SU-DHL-6 (cell line): Measurements from ENCODE around the gene USP47.

Experiments used
- H2AFZ ChIP-seq: fragments of 200-600 bp; sonication (generic); 2 replicates; pipeline ENCODE4 v1.6.1; 2014; ENCODE audit warnings: low read depth, mild to moderate bottlenecking, moderate library complexity, mixed read lengths, antibody characterized with exemption, low read length; ENCODE audit not compliant: severe bottlenecking
- H3F3A ChIP-seq: fragments of 200-600 bp; shearing (Covaris generic); 2 replicates; pipeline ENCODE4 v1.6.0; 2016; ENCODE audit warnings: antibody characterized with exemption, mild to moderate bottlenecking; ENCODE audit not compliant: insufficient read depth
- H3K27ac ChIP-seq: fragments of 200-600 bp; sonication (generic); 2 replicates; pipeline ENCODE4 v1.5.1; 2016; ENCODE audit warnings: low read depth, mild to moderate bottlenecking, low read length, moderate library complexity, mixed read lengths
- H3K27me3 ChIP-seq: fragments of 200-600 bp; sonication (generic), shearing (Covaris generic); 2 replicates; pipeline ENCODE4 v1.6.0; 2014; ENCODE audit warnings: mild to moderate bottlenecking, low read length
- H3K36me3 ChIP-seq: fragments of 200-600 bp; sonication (generic); 2 replicates; pipeline ENCODE4 v1.6.1; 2014; ENCODE audit warnings: mild to moderate bottlenecking, low read length, mixed read lengths
- H3K4me2 ChIP-seq: fragments of 300-600, 200-600 bp; shearing (Covaris generic), sonication (generic); 2 replicates; pipeline ENCODE4 v1.6.0; 2014; ENCODE audit warnings: low read length, low read depth, mild to moderate bottlenecking; ENCODE audit not compliant: poor library complexity, severe bottlenecking
- H3K4me3 ChIP-seq: fragments of 200-600 bp; sonication (generic); 2 replicates; pipeline ENCODE4 v1.5.1; 2014; ENCODE audit warnings: antibody characterized with exemption, low read length, mild to moderate bottlenecking, mixed read lengths; ENCODE audit not compliant: insufficient read depth, poor library complexity, severe bottlenecking
- H3K79me2 ChIP-seq: fragments of 200-600 bp; sonication (generic); 2 replicates; pipeline ENCODE4 v1.6.1; 2014; ENCODE audit warnings: mild to moderate bottlenecking, low read length, moderate library complexity; ENCODE audit not compliant: insufficient read depth
- H3K9ac ChIP-seq: fragments of 200-600 bp; sonication (generic); 2 replicates; pipeline ENCODE4 v1.7.0; 2014; ENCODE audit warnings: mild to moderate bottlenecking, low read length
- H3K9me2 ChIP-seq: fragments of 200-600 bp; sonication (generic); replicated peaks from 2 replicates; pipeline ENCODE4 v1.6.1; 2014; ENCODE audit warnings: low read length; ENCODE audit not compliant: insufficient read depth
- H3K9me3 ChIP-seq: fragments of 200-600 bp; sonication (generic); 2 replicates; pipeline ENCODE4 v1.6.1; 2014; ENCODE audit warnings: low read length, mixed read lengths; ENCODE audit not compliant: insufficient read depth
- H4K20me1 ChIP-seq: fragments of 200-600 bp; sonication (generic); 2 replicates; pipeline ENCODE4 v1.6.1; 2014; ENCODE audit warnings: low read depth, mild to moderate bottlenecking, antibody characterized with exemption, low read length, moderate library complexity, mixed read lengths
- CTCF ChIP-seq: fragments of 200-600 bp; sonication (generic); IDR thresholded peaks from one replicate; pipeline ENCODE4 v1.5.1; 2017; ENCODE audit warnings: antibody characterized with exemption, mild to moderate bottlenecking, low read length, moderate library complexity; ENCODE audit not compliant: insufficient read depth, poor library complexity, severe bottlenecking
- EZH2phosphoT487 ChIP-seq: fragments of 200-600 bp; sonication (generic), shearing (Covaris generic); conservative IDR thresholded peaks from 2 replicates; pipeline ENCODE4 v1.6.1; 2018; ENCODE audit warnings: mild to moderate bottlenecking, antibody characterized with exemption, low read length, moderate library complexity, mixed read lengths

USP47 gene

GRCh38 chr11:11982461-11982860 is 140.7 kb downstream of the USP47 start:
- Histone ChIP-seq H3K4me2 (no peak overlapping the region), H4K20me1 (no peaks in the 10 kb centered on the region), H3F3A (no peaks in the 10 kb centered on the region), H3K27me3 (no peaks in the 10 kb centered on the region), H3K79me2 (no peaks in the 10 kb centered on the region), H3K9me2 (no peaks in the 10 kb centered on the region), H3K27ac (no peak overlapping the region), H3K4me3 (no peak overlapping the region), H3K9me3 (no peaks in the 10 kb centered on the region), H3K36me3 (no peaks in the 10 kb centered on the region), H3K9ac (no peak overlapping the region), H2AFZ (no peak overlapping the region)
- TF ChIP-seq CTCF: no peak

GRCh38 chr11:11982975-11983374 is 141.2 kb downstream of the USP47 start:
- Histone ChIP-seq H3K79me2 (no peaks in the 10 kb centered on the region), H3K4me2 (no peak overlapping the region), H3F3A (no peaks in the 10 kb centered on the region)

GRCh38 chr11:11983427-11983826 is 141.7 kb downstream of the USP47 start:
- TF ChIP-seq EZH2phosphoT487: no peak
- no peak for TF ChIP-seq CTCF

More at GRCh38 chr11:11982975-11983374, 141.2 kb downstream of the USP47 start:
- no peak overlapping the region for H3K27ac ChIP-seq
- no peaks in the 10 kb centered on the region for H3K36me3 ChIP-seq
- no peak for TF ChIP-seq CTCF
- no peak for TF ChIP-seq EZH2phosphoT487
- no peaks in the 10 kb centered on the region for H4K20me1 ChIP-seq
- H3K4me3 ChIP-seq: no peak overlapping the region
- H3K27me3 ChIP-seq: no peaks in the 10 kb centered on the region
- H3K9ac ChIP-seq: no peak overlapping the region
- H3K9me2 ChIP-seq: no peaks in the 10 kb centered on the region
- no peak overlapping the region for H2AFZ ChIP-seq
- H3K9me3 ChIP-seq: no peaks in the 10 kb centered on the region

More at GRCh38 chr11:11983427-11983826, 141.7 kb downstream of the USP47 start:
- Histone ChIP-seq H3K79me2 (no peaks in the 10 kb centered on the region), H3K36me3 (no peaks in the 10 kb centered on the region), H3K9me2 (no peaks in the 10 kb centered on the region), H3K27me3 (no peaks in the 10 kb centered on the region), H3K4me3 (no peak overlapping the region), H3K4me2 (no peak overlapping the region), H3K9me3 (no peaks in the 10 kb centered on the region), H3F3A (no peaks in the 10 kb centered on the region), H3K27ac (no peak overlapping the region), H3K9ac (no peak overlapping the region), H2AFZ (no peak overlapping the region), H4K20me1 (no peaks in the 10 kb centered on the region)
